ENCODE data around the gene TEX12.
"Not testable (repeated sequence)": the region's sequence is repeated elsewhere in the genome, so short reads cannot be mapped to it uniquely, and the experiment has no call there.

Gene TEX12

GRCh38 chr11:112167145-112167544, at the start of gene TEX12:
TEX12 (plus strand) TSS chr11:112167372; CDS start chr11:112169269, 1,897 bp downstream.
- DNase-seq (ENCODE audit: low read depth) = no peak

GRCh38 chr11:112118176-112118575, 49.0 kb upstream of the TEX12 start:
- DNase-seq (ENCODE audit: low read depth) = no peak

GRCh38 chr11:112121981-112122615, 45.1 kb upstream of the TEX12 start:
- no peak for DNase-seq (ENCODE audit: low read depth)

- DNase-seq (ENCODE audit: low read depth) = no peak
Observed at GRCh38 chr11:112123129-112123528, 44.0 kb upstream of the TEX12 start.

GRCh38 chr11:112127056-112127455, 40.1 kb upstream of the TEX12 start:
- DNase-seq (ENCODE audit: low read depth) = no peak

- peak; percentile 60 for DNase-seq (ENCODE audit: low read depth)
Observed at GRCh38 chr11:112128483-112129121, 38.6 kb upstream of the TEX12 start.

- no peak for DNase-seq (ENCODE audit: low read depth)
Observed at GRCh38 chr11:112129656-112130055, 37.5 kb upstream of the TEX12 start.

GRCh38 chr11:112132737-112133136, 34.4 kb upstream of the TEX12 start:
- DNase-seq (ENCODE audit: low read depth) = no peak

- DNase-seq (ENCODE audit: low read depth) = no peak
Observed at GRCh38 chr11:112134473-112134872, 32.7 kb upstream of the TEX12 start.

- no peak for DNase-seq (ENCODE audit: low read depth)
Observed at GRCh38 chr11:112143597-112143996, 23.6 kb upstream of the TEX12 start.

- no peak for DNase-seq (ENCODE audit: low read depth)
Observed at GRCh38 chr11:112150517-112150916, 16.7 kb upstream of the TEX12 start.

- DNase-seq (ENCODE audit: low read depth) = no peak
Observed at GRCh38 chr11:112156153-112156955, 10.8 kb upstream of the TEX12 start.

- DNase-seq (ENCODE audit: low read depth) = peak; percentile 94
Observed at GRCh38 chr11:112156956-112157766, 10.0 kb upstream of the TEX12 start.

- DNase-seq (ENCODE audit: low read depth) = no peak
Observed at GRCh38 chr11:112159098-112160065, 7.8 kb upstream of the TEX12 start.

- DNase-seq (ENCODE audit: low read depth) = no peak
Observed at GRCh38 chr11:112160091-112160848, 6.9 kb upstream of the TEX12 start.

- peak; percentile 2 for DNase-seq (ENCODE audit: low read depth)
Observed at GRCh38 chr11:112161012-112161411, 6.2 kb upstream of the TEX12 start.

GRCh38 chr11:112162200-112162599, 5.0 kb upstream of the TEX12 start:
- DNase-seq (ENCODE audit: low read depth) = not testable (repeated sequence)

- peak; percentile 31 for DNase-seq (ENCODE audit: low read depth)
Observed at GRCh38 chr11:112162761-112163546, 4.2 kb upstream of the TEX12 start.
